ENCODE results near the gene MAPKAPK5.

MAPKAPK5 gene

DNA sequence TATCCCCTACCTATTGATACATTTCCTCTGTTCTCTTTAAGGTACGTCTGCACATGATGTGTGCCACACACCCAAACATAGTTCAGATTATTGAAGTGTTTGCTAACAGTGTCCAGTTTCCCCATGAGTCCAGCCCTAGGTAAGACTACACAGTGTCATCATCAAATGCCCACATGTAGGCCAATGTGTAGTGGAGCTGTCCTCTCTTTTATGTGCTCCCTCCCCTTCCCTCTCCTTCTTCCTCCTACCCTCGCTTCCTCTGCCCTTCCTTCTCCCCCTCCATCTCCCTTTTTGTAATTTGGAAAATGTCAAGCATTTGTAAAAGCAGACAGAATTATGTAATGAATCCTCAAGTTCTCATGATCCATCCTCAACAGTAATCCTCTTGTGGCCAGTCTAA is 25.5 kb downstream of the MAPKAPK5 start:
- no peak overlapping the region for H2AFZ ChIP-seq (ENCODE audit: low read length)
- H3K27me3 ChIP-seq (ENCODE audit: insufficient read depth, low read length, poor library complexity, severe bottlenecking), result no peaks in the 10 kb centered on the region
- peaks cover 22% of the 10 kb centered on the region; the same call in 1 of the 2 replicates for H3K79me2 ChIP-seq (ENCODE audit: insufficient read depth, low read length)
- no peak overlapping the region for H3K4me2 ChIP-seq (ENCODE audit: low read depth, low read length, poor library complexity, severe bottlenecking)
- no peak for TF ChIP-seq EZH2phosphoT487 (IDR thresholded peaks at IDR 0.05; ENCODE audit: borderline replicate concordance)
- TF ChIP-seq, protein P1, sequence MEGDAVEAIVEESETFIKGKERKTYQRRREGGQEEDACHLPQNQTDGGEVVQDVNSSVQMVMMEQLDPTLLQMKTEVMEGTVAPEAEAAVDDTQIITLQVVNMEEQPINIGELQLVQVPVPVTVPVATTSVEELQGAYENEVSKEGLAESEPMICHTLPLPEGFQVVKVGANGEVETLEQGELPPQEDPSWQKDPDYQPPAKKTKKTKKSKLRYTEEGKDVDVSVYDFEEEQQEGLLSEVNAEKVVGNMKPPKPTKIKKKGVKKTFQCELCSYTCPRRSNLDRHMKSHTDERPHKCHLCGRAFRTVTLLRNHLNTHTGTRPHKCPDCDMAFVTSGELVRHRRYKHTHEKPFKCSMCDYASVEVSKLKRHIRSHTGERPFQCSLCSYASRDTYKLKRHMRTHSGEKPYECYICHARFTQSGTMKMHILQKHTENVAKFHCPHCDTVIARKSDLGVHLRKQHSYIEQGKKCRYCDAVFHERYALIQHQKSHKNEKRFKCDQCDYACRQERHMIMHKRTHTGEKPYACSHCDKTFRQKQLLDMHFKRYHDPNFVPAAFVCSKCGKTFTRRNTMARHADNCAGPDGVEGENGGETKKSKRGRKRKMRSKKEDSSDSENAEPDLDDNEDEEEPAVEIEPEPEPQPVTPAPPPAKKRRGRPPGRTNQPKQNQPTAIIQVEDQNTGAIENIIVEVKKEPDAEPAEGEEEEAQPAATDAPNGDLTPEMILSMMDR (conservative IDR thresholded peaks at IDR 0.05; ENCODE audit: low read length), result no peak
- no peak overlapping the region for H3K9ac ChIP-seq (ENCODE audit: low read depth, low read length, poor library complexity, severe bottlenecking)
- no peaks in the 10 kb centered on the region for H3K4me1 ChIP-seq (ENCODE audit: insufficient read depth, low read length, poor library complexity, severe bottlenecking)
- H3F3A ChIP-seq (ENCODE audit: low read depth), result no peaks in the 10 kb centered on the region
- H3K4me3 ChIP-seq (ENCODE audit: low read length, poor library complexity, severe bottlenecking), result no peak overlapping the region
- H4K20me1 ChIP-seq (ENCODE audit: insufficient read depth, low read length, poor library complexity, severe bottlenecking), result peaks cover 10% of the 10 kb centered on the region
- peaks cover 72% of the 10 kb centered on the region for H3K36me3 ChIP-seq (ENCODE audit: insufficient read depth, low read length)
- no peaks in the 10 kb centered on the region for H3K9me3 ChIP-seq (ENCODE audit: insufficient read depth, low read depth, low read length)
- H3K9me2 ChIP-seq (replicated peaks; ENCODE audit: low read depth, low read length), result no peaks in the 10 kb centered on the region

DNA sequence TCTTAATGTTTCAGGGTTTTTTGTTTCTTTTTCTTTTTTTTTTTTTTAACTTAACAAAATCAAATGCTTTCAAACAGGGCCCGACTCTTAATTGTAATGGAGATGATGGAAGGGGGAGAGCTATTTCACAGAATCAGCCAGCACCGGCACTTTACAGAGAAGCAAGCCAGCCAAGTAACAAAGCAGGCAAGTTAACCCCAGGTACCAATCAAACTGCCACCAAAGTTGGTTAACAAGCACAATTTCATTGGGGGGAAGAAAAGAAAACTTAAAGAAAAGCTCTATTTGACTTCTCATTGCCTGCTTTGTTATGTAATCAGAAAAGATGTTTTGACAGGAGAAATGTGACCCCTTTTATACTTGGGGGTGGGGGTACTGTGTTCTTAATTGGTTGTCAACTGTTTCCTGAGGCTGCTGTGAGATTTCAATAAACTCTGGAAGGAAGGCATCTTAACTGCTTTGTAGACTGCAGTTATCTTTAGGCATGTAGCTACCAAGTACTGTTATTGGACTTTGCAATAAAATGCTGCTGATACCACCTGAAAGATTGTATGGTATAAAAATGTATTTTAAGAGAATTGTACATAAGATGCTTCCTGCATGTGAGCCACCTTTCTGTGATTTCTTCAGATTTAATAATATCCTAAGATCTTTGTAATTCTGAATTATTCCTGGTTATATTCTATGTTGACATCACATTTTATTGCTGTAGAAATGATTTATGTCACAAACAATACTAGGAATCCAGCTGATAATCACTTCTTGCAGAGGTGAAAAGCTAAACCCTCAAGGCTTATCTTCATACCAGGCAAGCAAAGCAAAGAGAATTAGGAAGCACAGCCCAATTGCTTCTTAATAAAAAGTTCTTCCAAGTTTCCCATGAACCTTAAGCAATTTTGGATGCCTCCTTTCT is 26.9 kb downstream of the MAPKAPK5 start:
- H3K4me1 ChIP-seq (ENCODE audit: insufficient read depth, low read length, poor library complexity, severe bottlenecking), result no peaks in the 10 kb centered on the region
- no peak overlapping the region for H3K4me3 ChIP-seq (ENCODE audit: low read length, poor library complexity, severe bottlenecking)
- peaks cover 82% of the 10 kb centered on the region for H3K36me3 ChIP-seq (ENCODE audit: insufficient read depth, low read length)
- no peaks in the 10 kb centered on the region for H3K9me2 ChIP-seq (replicated peaks; ENCODE audit: low read depth, low read length)
- peaks cover 12% of the 10 kb centered on the region; the same call in 1 of the 2 replicates for H3K79me2 ChIP-seq (ENCODE audit: insufficient read depth, low read length)
- TF ChIP-seq, protein P1 (conservative IDR thresholded peaks at IDR 0.05; ENCODE audit: low read length), result no peak
- TF ChIP-seq EZH2phosphoT487 (IDR thresholded peaks at IDR 0.05; ENCODE audit: borderline replicate concordance), result no peak
- peaks cover 10% of the 10 kb centered on the region for H4K20me1 ChIP-seq (ENCODE audit: insufficient read depth, low read length, poor library complexity, severe bottlenecking)
- no peaks in the 10 kb centered on the region for H3K27me3 ChIP-seq (ENCODE audit: insufficient read depth, low read length, poor library complexity, severe bottlenecking)
- H3K9ac ChIP-seq (ENCODE audit: low read depth, low read length, poor library complexity, severe bottlenecking), result no peak overlapping the region
- no peak overlapping the region for H2AFZ ChIP-seq (ENCODE audit: low read length)
- H3F3A ChIP-seq (ENCODE audit: low read depth), result no peaks in the 10 kb centered on the region
- H3K4me2 ChIP-seq (ENCODE audit: low read depth, low read length, poor library complexity, severe bottlenecking), result no peak overlapping the region
- H3K9me3 ChIP-seq (ENCODE audit: insufficient read depth, low read depth, low read length), result no peaks in the 10 kb centered on the region

DNA sequence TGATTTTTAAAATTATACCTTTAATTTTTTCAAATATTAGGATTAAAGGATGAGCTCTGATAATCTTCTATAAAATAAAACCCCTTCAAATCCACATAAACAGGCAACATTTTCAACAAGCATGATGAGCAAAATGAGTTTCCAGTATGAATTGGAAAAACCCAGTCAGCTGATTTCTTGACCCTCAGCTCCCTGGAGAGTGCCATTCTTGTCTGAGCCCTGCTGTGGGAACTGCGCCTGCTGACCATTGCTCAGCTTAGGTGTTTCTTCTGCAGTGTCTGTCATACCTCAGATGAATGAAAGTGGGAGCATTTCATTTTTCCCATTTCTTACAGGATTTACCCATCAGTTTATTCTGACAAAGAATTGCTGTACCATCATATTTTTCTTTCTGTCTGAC is 27.6 kb downstream of the MAPKAPK5 start:
- H3K4me2 ChIP-seq (ENCODE audit: low read depth, low read length, poor library complexity, severe bottlenecking), result no peak overlapping the region
- H3K36me3 ChIP-seq (ENCODE audit: insufficient read depth, low read length), result peaks cover 82% of the 10 kb centered on the region
- no peak overlapping the region for H3K9ac ChIP-seq (ENCODE audit: low read depth, low read length, poor library complexity, severe bottlenecking)
- H4K20me1 ChIP-seq (ENCODE audit: insufficient read depth, low read length, poor library complexity, severe bottlenecking), result peaks cover 5% of the 10 kb centered on the region
- H3K9me2 ChIP-seq (replicated peaks; ENCODE audit: low read depth, low read length), result no peaks in the 10 kb centered on the region
- peaks cover 6% of the 10 kb centered on the region; the same call in 1 of the 2 replicates for H3K79me2 ChIP-seq (ENCODE audit: insufficient read depth, low read length)
- TF ChIP-seq, protein P1 (conservative IDR thresholded peaks at IDR 0.05; ENCODE audit: low read length), result no peak
- TF ChIP-seq EZH2phosphoT487 (IDR thresholded peaks at IDR 0.05; ENCODE audit: borderline replicate concordance), result no peak
- H3K27me3 ChIP-seq (ENCODE audit: insufficient read depth, low read length, poor library complexity, severe bottlenecking), result no peaks in the 10 kb centered on the region
- H3K4me1 ChIP-seq (ENCODE audit: insufficient read depth, low read length, poor library complexity, severe bottlenecking), result no peaks in the 10 kb centered on the region
- H3K4me3 ChIP-seq (ENCODE audit: low read length, poor library complexity, severe bottlenecking), result no peak overlapping the region
- H3K9me3 ChIP-seq (ENCODE audit: insufficient read depth, low read depth, low read length), result no peaks in the 10 kb centered on the region
- H3F3A ChIP-seq (ENCODE audit: low read depth), result no peaks in the 10 kb centered on the region
- no peak overlapping the region for H2AFZ ChIP-seq (ENCODE audit: low read length)

All from Loucy (cell line).